Measurements from ENCODE around the gene ZBTB9. TPM values are rescaled to one million over a fixed set of nuclear protein-coding genes. Genes with fewer than 3 reads are reported as not detected.

ZBTB9 gene
- total RNA-seq, 4 donors from 2014 or later: 1.7 to 3.5 (median 3.0) TPM

- H3K9me3 ChIP-seq: no peaks in the 10 kb centered on the region
- DNase-seq (ENCODE audit: extremely low spot score): no peak
- H3K4me1 ChIP-seq: no peaks in the 10 kb centered on the region
- WGBS: 88% methylated on average over 18 of the region's 19 CpGs
- intact Hi-C loops (cut with DNase I): no loop called here
- H3K27ac ChIP-seq (replicated peaks in 1 of 4): no peak overlapping the region
- no peak overlapping the region for H3K4me3 ChIP-seq
- H3K27me3 ChIP-seq: no peaks in the 10 kb centered on the region
- TF ChIP-seq EP300 (IDR thresholded peaks at IDR 0.05): no peak
- no peak for TF ChIP-seq CTCF (IDR thresholded peaks at IDR 0.05)
- no peak for TF ChIP-seq POLR2AphosphoS5 (IDR thresholded peaks at IDR 0.05)
- TF ChIP-seq POLR2A (IDR thresholded peaks at IDR 0.05; ENCODE audit: low read depth): no peak
- peaks cover 40 to 98% (median 68%) of the 10 kb centered on the region in 4 donors for H3K36me3 ChIP-seq
Measured at GRCh38 chr6:33440649-33441309, 13.6 kb upstream of the ZBTB9 start.

- intact Hi-C loops (cut with DNase I): no loop called here
Measured at GRCh38 chr6:33441457-33441856, 12.9 kb upstream of the ZBTB9 start.

GRCh38 chr6:33442283-33442682 lies 12.1 kb upstream of the ZBTB9 start:
- no peak for DNase-seq (ENCODE audit: extremely low spot score)
- H3K4me3 ChIP-seq: no peak overlapping the region
- intact Hi-C loops (cut with DNase I): no loop called here
- no peak for TF ChIP-seq POLR2AphosphoS5 (IDR thresholded peaks at IDR 0.05)
- TF ChIP-seq CTCF (IDR thresholded peaks at IDR 0.05): no peak
- no peak for TF ChIP-seq POLR2A (IDR thresholded peaks at IDR 0.05; ENCODE audit: low read depth)
- TF ChIP-seq EP300 (IDR thresholded peaks at IDR 0.05): no peak
- 86% methylated on average over 8 of the region's 8 CpGs for WGBS
- H3K9me3 ChIP-seq: no peaks in the 10 kb centered on the region
- H3K4me1 ChIP-seq: no peaks in the 10 kb centered on the region
- no peaks in the 10 kb centered on the region for H3K27me3 ChIP-seq
- peaks cover 28 to 98% (median 64%) of the 10 kb centered on the region in 4 donors for H3K36me3 ChIP-seq
- no peak overlapping the region for H3K27ac ChIP-seq (replicated peaks in 1 of 4)

More at GRCh38 chr6:33441457-33441856, 12.9 kb upstream of the ZBTB9 start:
- Histone ChIP-seq H3K27me3 (no peaks in the 10 kb centered on the region), H3K36me3 (peaks cover 34 to 98% (median 68%) of the 10 kb centered on the region in 4 donors), H3K27ac (replicated peaks in 1 of 4) (no peak overlapping the region), H3K9me3 (no peaks in the 10 kb centered on the region), H3K4me1 (no peaks in the 10 kb centered on the region), H3K4me3 (no peak overlapping the region)
- TF ChIP-seq EP300 (IDR thresholded peaks at IDR 0.05) (no peak), CTCF (IDR thresholded peaks at IDR 0.05) (no peak), POLR2A (IDR thresholded peaks at IDR 0.05; ENCODE audit: low read depth) (no peak), POLR2AphosphoS5 (IDR thresholded peaks at IDR 0.05) (no peak)
- no peak for DNase-seq (ENCODE audit: extremely low spot score)
- 94% methylated on average over 6 of the region's 9 CpGs for WGBS

- intact Hi-C loops (cut with DNase I): no loop called here
- H3K36me3 ChIP-seq: peaks cover 22 to 98% (median 64%) of the 10 kb centered on the region in 4 donors
- DNase-seq (ENCODE audit: extremely low spot score): no peak
- H3K9me3 ChIP-seq: no peaks in the 10 kb centered on the region
- H3K4me1 ChIP-seq: no peaks in the 10 kb centered on the region
- WGBS: 96% methylated on average over 15 of the region's 17 CpGs
- H3K4me3 ChIP-seq: no peak overlapping the region
- H3K27ac ChIP-seq (replicated peaks in 1 of 4): no peak overlapping the region
- TF ChIP-seq EP300 (IDR thresholded peaks at IDR 0.05) (no peak), CTCF (IDR thresholded peaks at IDR 0.05) (no peak)
- H3K27me3 ChIP-seq: no peaks in the 10 kb centered on the region
Measured at GRCh38 chr6:33443025-33443424, 11.4 kb upstream of the ZBTB9 start.

All from esophagus muscularis mucosa (tissue), 4 donors.